GM12875 (cell line): ENCODE measurements around the gene TBC1D22A.
"Not testable (repeated sequence)": the region's sequence is repeated elsewhere in the genome, so short reads cannot be mapped to it uniquely, and the experiment has no call there.

Experiments used
- H3K4me3 ChIP-seq: one replicate; pipeline ENCODE4 v1.5.1; 2011; ENCODE audit warnings: low read depth, low read length, control low read depth
- TF ChIP-seq, protein P1 (sequence below): IDR thresholded peaks from 2 replicates; pipeline ENCODE4 v1.5.1; 2011; ENCODE audit warnings: low read depth, mild to moderate bottlenecking, control low read depth, inconsistent platforms, low read length, moderate library complexity, borderline replicate concordance; ENCODE audit not compliant: insufficient read depth

TBC1D22A gene

DNA sequence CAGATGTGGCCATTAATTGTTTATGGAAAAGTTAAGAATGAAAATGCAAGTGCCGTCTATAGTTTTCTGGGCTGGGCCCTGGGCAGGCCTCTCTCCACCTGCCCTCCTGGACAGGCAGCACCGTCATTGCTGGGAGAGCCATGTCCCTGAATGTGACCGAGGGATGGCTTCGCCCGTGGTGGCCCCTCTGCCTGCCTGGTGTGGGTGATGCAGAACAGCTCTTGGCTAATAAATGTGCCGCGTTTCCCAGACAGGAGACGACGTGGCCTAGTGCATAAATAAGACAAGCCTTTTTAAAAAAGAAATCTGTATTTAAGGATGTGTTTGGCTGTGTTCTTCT is 407.3 kb downstream of the TBC1D22A start:
- TF ChIP-seq, protein P1, sequence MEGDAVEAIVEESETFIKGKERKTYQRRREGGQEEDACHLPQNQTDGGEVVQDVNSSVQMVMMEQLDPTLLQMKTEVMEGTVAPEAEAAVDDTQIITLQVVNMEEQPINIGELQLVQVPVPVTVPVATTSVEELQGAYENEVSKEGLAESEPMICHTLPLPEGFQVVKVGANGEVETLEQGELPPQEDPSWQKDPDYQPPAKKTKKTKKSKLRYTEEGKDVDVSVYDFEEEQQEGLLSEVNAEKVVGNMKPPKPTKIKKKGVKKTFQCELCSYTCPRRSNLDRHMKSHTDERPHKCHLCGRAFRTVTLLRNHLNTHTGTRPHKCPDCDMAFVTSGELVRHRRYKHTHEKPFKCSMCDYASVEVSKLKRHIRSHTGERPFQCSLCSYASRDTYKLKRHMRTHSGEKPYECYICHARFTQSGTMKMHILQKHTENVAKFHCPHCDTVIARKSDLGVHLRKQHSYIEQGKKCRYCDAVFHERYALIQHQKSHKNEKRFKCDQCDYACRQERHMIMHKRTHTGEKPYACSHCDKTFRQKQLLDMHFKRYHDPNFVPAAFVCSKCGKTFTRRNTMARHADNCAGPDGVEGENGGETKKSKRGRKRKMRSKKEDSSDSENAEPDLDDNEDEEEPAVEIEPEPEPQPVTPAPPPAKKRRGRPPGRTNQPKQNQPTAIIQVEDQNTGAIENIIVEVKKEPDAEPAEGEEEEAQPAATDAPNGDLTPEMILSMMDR, result no peak
- no peak overlapping the region for H3K4me3 ChIP-seq

DNA sequence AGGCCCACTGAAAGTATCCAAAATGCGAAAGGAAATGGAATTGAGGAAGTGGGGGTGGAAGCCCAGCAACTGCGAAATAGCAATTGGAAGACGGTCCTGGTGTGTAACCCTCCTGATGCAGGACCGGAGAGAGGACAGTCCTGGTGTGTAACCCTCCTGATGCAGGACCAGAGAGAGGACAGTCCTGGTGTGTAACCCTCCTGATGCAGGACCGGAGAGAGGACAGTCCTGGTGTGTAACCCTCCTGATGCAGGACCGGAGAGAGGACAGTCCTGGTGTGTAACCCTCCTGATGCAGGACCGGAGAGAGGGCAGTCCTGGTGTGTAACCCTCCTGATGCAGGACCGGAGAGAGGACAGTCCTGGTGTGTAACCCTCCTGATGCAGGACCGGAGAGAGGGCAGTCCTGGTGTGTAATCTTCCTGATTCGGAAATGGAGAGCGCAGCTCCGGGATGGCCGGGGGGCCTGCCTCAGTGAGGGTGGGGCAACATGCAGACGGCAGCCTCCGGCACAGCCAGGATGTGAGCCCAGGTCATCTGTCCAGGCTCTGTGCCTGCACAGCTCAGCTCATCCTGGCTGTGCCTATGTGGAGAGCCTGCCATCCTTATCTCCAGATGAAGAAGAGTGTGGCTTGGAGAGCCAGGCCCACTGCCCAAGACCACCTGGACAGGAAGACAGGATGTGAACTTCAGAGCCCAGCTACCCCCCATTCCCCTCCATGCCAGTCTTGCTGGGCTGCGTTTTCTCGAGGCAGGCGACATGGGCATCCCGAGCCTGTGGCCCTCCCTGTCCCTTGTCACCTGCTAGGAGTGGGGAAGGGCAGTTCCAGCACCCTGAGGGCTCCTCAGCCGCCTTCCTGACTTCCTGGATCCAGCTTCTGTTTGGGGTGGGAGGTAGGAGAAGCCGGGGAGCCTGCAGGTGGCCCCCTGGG is 408.3 kb downstream of the TBC1D22A start:
- H3K4me3 ChIP-seq, result not testable (repeated sequence)

GRCh38 chr22:47171441-47172221 is 409.2 kb downstream of the TBC1D22A start:
- TF ChIP-seq, protein P1, result no peak

DNA sequence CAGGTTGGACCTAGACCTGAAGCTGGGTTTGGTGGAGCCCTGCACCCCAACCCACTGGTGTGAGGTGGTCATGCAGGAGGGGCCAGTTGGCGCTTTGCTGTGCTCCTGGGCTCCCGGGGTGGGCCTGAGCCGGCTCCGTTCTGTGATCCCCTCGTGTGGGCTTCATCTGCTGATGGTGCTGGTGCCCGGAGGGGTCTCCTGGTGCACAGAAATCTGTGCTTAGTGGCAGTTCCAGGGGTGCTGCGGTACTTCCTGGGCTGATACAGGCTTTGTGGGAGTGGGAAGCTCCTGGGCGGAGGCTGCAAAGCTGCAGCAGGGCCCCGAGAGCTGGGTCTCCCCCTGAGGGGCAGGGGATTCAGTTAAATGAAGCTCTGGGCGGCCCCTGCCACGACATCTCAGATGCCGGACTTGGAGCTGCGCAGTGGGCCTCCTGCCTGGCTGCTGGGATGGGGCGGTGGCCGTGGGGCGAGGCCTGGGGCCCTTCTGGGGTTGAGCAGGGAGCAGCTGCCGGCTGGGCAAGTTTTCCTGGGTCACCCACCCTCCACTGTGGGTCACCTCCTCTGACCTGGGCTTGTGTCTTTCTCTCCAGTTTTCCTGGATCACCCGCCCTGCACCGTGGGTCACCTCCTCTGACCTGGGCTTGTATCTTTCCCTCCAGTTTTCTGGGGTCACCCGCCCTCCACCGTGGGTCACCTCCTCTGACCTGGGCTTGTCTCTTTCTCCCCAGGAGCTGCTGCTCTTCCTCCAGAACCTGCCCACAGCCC is 410.5 kb downstream of the TBC1D22A start:
- H3K4me3 ChIP-seq, result no peak overlapping the region
- TF ChIP-seq, protein P1, result no peak

More at GRCh38 chr22:47171441-47172221, 409.2 kb downstream of the TBC1D22A start:
- no peak overlapping the region for H3K4me3 ChIP-seq

- no peak overlapping the region for H3K4me3 ChIP-seq
- TF ChIP-seq, protein P1, result no peak
Measured at GRCh38 chr22:47173535-47174021, 411.1 kb downstream of the TBC1D22A start.

DNA sequence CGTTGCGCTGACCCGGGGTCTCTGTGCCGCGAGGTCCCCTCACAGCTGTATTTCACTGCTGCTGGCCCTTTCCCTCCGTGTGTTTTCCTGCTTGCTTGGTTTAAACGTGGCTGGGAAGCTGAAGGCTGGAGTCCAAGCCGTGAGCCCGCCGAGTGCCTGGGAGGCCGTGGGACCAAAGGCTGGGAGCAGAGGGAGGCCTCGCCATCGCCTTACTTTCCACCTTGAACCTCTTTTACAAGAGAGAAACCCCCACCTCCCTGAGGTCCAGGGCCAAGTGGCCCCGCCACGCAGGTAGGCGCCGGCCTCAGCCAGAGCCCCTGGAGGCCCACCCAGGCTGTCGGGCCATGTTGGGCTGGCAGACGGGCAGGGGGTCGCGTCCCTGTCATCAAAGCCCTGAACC is 411.6 kb downstream of the TBC1D22A start:
- no peak overlapping the region for H3K4me3 ChIP-seq
- TF ChIP-seq, protein P1, result no peak

DNA sequence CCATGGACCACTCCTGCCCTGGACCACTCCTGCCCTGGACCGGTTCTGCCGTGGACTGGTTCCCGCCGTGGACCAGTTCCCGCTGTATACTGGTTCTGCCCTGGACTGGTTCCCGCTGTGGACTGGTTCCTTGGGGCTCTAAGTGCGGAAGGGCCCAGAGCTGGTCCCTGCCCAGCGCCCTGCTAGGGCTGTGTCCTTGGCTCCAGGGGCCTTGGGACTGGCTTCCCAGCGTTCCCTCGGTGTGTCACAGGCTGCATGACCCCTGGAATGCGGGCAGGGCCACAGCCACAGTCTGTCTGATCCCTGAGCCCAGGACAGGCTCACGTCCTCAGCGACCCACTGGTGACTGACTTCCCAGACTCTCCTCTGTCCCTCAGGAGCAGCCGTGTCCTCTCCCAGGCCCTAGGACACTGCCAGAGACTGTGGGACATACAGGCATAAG is 412.2 kb downstream of the TBC1D22A start:
- H3K4me3 ChIP-seq, result no peak overlapping the region
- TF ChIP-seq, protein P1, result no peak
